Bronchial epithelial cell (primary cell): ENCODE measurements around the gene C14orf132. TPM values are rescaled to one million over a fixed set of nuclear protein-coding genes. Genes with fewer than 3 reads are reported as not detected.

Source experiments
- DNase-seq: peaks from one replicate; pipeline ENCODE4 v3.0.0-alpha.2; 2010; ENCODE audit warnings: low read depth
- FAIRE-seq: peaks from 2 replicates; lab custom pipeline; 2011; peaks lifted over from hg19 to GRCh38; lab: Jason Lieb, UNC
- H3K27me3 ChIP-seq: 2 replicates; pipeline ENCODE4 v1.5.1; 2011; ENCODE audit warnings: low read length; ENCODE audit not compliant: control insufficient read depth, insufficient read depth
- H3K36me3 ChIP-seq: 2 replicates; pipeline ENCODE4 v1.5.1; 2011; ENCODE audit warnings: low read length; ENCODE audit not compliant: control insufficient read depth, insufficient read depth
- H3K4me3 ChIP-seq: 2 replicates; pipeline ENCODE4 v1.5.1; 2011; ENCODE audit warnings: mild to moderate bottlenecking, low read depth, low read length, control low read depth
- CTCF ChIP-seq: IDR thresholded peaks from 2 replicates; pipeline ENCODE4 v1.5.1; 2011; ENCODE audit warnings: mild to moderate bottlenecking, moderate library complexity, low read length, control low read depth, inconsistent platforms; ENCODE audit not compliant: insufficient read depth, severe bottlenecking
- total RNA-seq: library from RNA; depleted of rRNA; stranded (reverse); fragments of >200 nt; gene quantifications from 2 replicates; pipeline ENCODE4 v1.2.1, GENCODE V29; 2014

The C14orf132 gene
- total RNA-seq = 0.64 and 1.1 TPM in 2 replicates

DNA sequence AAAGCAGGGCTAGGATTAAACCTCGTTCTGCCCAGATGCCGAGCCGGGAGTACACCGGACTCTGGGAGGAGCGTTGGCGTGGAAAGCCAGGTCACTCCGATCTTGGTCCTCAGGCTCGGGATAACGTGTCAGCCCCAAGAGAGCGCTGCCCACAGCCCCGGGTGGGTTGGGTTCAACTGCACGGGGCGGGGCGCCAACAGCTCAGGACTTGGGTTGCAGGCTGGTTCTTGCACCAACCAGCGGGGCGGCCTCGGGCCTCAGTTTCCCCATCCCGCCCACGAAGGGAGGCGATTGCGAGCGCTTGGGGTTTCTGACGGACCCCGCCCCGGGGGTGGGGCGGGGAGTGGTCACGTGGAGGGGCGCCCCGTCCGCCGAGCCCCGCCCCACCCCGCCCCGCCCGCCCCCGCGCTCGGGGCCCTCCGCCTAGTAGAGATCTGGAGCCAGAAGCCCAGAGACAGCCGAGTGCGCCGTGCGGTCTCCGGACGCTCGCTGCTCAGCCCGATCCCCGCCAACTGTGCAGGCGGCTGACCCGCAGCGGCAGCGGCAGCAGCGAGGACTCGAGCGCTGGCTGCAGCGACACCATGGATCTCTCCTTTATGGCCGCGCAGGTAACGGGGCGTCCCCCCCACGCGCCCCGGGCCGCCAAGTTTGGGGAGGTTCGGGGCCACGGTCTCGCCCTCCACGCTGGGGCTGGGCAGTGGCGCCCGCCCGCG is at the start of gene C14orf132:
TSS of gene C14orf132 (plus strand) at position 443 of the 713 bp plus-strand sequence. CDS start at position 582, 139 bp downstream.
- no peak for TF ChIP-seq CTCF
- H3K27me3 ChIP-seq = peaks cover 9% of the 10 kb centered on the region
- DNase-seq (peak; percentile 15), FAIRE-seq (no peak)
- peak within 1 kb of the TSS; percentile 49 for H3K4me3 ChIP-seq
- no peaks in the 10 kb centered on the region for H3K36me3 ChIP-seq

DNA sequence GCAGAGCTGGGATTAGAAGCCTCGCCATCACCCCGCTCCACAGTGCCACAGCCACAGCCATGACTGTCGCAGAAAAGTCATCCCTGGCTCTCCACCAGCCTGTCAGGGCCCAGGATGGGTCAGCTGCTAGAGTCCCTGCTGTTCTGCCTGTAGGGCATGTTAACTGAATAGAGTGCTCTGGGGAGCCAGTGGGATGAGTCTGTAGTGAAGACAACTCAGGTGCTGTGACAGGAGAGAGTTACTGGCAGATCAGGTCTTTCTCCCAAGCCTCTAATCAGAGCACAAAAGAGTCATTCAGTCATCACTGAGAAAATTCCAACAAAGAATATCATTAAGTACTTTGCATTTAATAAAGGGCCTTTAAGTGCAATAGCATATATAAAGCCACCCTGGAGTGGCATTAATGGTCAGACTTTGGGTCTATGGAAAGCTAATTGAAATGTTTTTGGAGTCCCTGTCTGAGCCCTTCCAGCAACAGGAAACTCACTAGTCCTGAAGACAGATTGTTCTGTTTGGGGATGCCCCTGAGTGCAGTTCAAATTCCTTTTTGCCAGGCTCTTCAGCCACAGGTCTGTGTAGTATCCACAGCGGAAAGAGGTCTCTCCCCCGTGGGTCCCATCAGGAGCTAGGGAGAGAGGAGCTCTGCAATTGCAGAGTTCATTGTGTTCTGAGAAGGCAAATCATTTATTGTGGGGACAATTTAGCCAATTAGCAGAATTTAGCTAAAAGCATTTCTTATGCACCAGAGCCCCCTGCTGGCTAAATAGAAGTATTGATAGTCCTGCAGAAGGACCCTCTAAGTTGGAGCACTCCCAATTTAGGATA is 45.2 kb upstream of the C14orf132 start:
- peak; percentile 69 for TF ChIP-seq CTCF
- FAIRE-seq (no peak), DNase-seq (peak; percentile 33)
- no peaks in the 10 kb centered on the region for H3K27me3 ChIP-seq
- no peaks in the 10 kb centered on the region for H3K36me3 ChIP-seq
- H3K4me3 ChIP-seq = no peak overlapping the region

- DNase-seq = no peak
- no peaks in the 10 kb centered on the region for H3K36me3 ChIP-seq
- FAIRE-seq = no peak
- no peaks in the 10 kb centered on the region for H3K27me3 ChIP-seq
- H3K4me3 ChIP-seq = no peak overlapping the region
- no peak for TF ChIP-seq CTCF
Observed at GRCh38 chr14:95994593-95994928, 44.6 kb upstream of the C14orf132 start.

- H3K27me3 ChIP-seq = peaks cover 1% of the 10 kb centered on the region
- FAIRE-seq = no peak
- peak; percentile 22 for DNase-seq
- TF ChIP-seq CTCF = peak; percentile 30
- no peaks in the 10 kb centered on the region for H3K36me3 ChIP-seq
- no peak overlapping the region for H3K4me3 ChIP-seq
Observed at GRCh38 chr14:95998656-95999055, 40.5 kb upstream of the C14orf132 start.

GRCh38 chr14:96001866-96002497 is 37.2 kb upstream of the C14orf132 start:
- no peak for DNase-seq
- FAIRE-seq = no peak
- peaks cover 1% of the 10 kb centered on the region for H3K27me3 ChIP-seq
- H3K36me3 ChIP-seq = no peaks in the 10 kb centered on the region
- no peak overlapping the region for H3K4me3 ChIP-seq
- no peak for TF ChIP-seq CTCF
